VCaP (cell line): ENCODE measurements around the gene FOXQ1.
A peak's percentile ranks its signal among the peaks of the same experiment; 100 is the strongest.

Experiments used
- H3K27ac ChIP-seq: fragments of 450-650 bp; 2 replicates; pipeline ENCODE4 v1.5.1; 2017
- TF ChIP-seq, protein P1 (sequence below): fragments of 450-650 bp; conservative IDR thresholded peaks from 2 replicates; pipeline ENCODE4 v1.5.1; 2017; ENCODE audit warnings: mild to moderate bottlenecking, moderate library complexity

Gene FOXQ1

DNA sequence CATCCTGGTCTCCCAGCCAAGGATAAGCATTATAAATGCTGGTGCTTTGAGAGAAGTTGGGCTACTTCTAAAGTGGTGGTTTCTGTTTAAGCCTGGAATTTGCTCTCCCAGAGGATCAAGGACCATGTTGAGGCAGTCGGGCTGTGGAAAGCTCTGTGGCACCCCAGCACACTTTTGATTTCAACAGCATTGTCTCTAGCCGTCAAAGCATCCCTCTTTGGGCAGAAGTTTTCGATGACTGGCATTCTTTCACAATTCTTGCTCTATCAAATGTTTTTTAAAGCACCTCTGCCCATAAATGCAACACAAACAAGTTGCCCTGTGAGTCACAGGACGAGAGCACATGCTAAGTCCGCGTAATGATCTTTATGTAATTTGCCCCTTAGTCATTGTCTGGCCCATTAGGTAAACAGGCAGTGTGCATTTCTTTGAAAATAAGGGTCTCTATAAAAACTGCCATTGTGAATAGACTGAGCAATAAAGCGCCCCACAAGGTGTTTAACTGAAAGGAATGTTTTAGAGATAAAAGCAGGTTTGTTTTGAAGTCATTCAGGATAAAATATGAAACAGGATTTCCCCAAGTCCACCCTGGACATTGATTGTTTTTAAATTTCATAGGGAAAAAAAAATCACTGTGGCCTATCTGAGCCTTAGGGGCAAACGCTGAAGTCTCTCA lies 44.7 kb upstream of the FOXQ1 start:
- H3K27ac ChIP-seq = no peak overlapping the region
- TF ChIP-seq, protein P1, sequence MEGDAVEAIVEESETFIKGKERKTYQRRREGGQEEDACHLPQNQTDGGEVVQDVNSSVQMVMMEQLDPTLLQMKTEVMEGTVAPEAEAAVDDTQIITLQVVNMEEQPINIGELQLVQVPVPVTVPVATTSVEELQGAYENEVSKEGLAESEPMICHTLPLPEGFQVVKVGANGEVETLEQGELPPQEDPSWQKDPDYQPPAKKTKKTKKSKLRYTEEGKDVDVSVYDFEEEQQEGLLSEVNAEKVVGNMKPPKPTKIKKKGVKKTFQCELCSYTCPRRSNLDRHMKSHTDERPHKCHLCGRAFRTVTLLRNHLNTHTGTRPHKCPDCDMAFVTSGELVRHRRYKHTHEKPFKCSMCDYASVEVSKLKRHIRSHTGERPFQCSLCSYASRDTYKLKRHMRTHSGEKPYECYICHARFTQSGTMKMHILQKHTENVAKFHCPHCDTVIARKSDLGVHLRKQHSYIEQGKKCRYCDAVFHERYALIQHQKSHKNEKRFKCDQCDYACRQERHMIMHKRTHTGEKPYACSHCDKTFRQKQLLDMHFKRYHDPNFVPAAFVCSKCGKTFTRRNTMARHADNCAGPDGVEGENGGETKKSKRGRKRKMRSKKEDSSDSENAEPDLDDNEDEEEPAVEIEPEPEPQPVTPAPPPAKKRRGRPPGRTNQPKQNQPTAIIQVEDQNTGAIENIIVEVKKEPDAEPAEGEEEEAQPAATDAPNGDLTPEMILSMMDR = no peak

GRCh38 chr6:1267790-1268762 lies 43.8 kb upstream of the FOXQ1 start:
- no peak overlapping the region for H3K27ac ChIP-seq
- TF ChIP-seq, protein P1 = no peak

DNA sequence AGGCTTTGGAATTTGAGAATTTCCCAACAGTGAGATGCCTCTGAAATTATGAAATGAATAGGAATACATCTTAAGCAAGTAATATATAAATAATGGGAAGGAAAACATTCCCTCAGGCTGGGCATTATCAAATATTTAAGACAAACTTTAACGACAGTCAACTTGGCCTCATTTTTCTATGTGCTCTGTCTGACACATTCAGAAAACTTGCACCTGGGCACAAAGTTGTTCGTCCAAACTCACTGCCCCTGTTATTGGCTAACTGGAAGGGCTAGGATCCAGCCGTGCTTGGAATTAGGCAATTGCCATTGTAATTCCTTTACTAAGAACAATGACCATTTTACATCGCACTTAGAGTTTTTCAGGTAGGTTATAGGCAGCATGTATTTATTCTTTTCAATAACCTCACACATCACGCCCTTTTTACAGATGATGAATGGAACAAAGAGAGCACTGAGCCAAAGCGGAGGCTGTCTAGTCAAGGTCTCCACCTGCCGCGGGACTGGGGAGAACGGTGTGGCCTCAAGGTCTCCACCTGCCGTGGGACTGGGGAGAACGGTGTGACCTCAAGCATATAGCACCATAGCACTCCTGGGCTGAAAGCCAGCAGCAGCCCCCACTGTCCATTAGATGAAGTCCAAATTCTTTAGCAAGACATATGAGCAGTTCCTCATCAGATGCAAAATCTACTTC lies 40.7 kb upstream of the FOXQ1 start:
- TF ChIP-seq, protein P1 = no peak
- no peak overlapping the region for H3K27ac ChIP-seq

- TF ChIP-seq, protein P1 = no peak
- peak overlapping the region; percentile 49 for H3K27ac ChIP-seq
Observed at GRCh38 chr6:1278061-1278720, 33.7 kb upstream of the FOXQ1 start.

DNA sequence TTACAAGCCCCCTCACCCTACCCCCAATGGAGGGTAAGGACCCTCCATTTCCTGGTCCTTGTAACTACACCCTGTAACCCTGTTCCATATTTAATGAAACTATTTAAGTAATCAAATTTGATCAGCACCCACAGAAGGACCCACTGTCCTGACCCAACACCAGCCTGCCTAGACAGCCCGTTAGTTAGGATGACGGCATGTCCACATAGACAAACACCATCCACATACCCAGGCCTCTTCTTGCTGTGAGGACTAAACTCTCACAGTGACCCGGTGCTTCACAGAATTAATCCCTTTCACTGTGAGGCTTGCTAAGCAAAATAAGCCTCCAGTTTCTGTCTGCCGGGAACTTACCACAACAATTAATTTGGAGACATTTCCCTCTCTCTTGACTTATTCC lies 32.8 kb upstream of the FOXQ1 start:
- H3K27ac ChIP-seq = peak overlapping the region; percentile 49; the same call in 1 of the 2 replicates
- TF ChIP-seq, protein P1 = no peak

DNA sequence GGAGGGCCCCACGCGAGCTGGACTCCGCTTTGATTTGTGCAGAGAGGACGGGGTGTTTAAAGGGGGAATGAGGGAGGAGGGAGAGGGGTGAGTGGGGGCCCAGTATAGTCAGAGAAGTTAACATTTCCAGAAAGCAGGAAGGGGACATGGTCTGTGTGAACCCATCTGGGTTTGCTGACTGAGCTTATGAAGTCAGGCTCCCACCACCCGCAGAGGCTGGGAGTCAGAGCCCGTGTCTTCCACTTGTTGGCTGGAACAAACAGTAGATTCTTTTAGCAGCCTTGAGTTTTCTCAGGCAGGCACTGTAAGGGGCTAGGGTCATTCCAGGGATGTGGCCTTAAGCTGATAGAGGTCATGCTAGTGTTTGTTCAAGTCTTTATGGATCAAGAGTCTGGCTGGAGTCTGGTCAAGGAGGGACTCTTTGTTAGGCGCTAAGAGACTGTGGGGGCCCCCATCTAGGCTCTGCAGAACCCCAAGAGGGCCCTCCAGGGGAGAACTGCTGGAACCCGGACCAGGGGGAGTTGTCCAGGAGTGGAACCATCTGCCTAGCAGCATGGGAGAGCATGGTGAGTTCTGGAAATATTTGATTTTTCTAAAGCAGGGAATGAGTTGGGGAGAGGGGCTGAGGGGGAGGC lies 31.1 kb upstream of the FOXQ1 start:
- TF ChIP-seq, protein P1 = no peak
- H3K27ac ChIP-seq = no peak overlapping the region
